WTC11 (cell line): ENCODE data around the gene PDE8A. TPM values are rescaled to one million over a fixed set of nuclear protein-coding genes. Genes with fewer than 3 reads are reported as not detected.

Source experiments
- ATAC-seq: fragments of 200-7000 bp; cut with Tn5 transposase; 2 replicates; pipeline ENCODE4 v1.10.0; 2021; ENCODE audit warnings: mild to moderate bottlenecking, moderate library complexity
- CTCF ChIA-PET: fragments of 300-600 bp; sonication (Branson Sonifier 250); formaldehyde crosslinking; loops from one replicate; lab custom pipeline; 2021; ENCODE audit warnings: antibody characterized with exemption; lab: Charles Lee
- POLR2A ChIA-PET: fragments of 350-600 bp; sonication (Branson Sonifier 250); formaldehyde crosslinking; loops from one replicate; lab custom pipeline; 2021; ENCODE audit warnings: antibody characterized with exemption; lab: Charles Lee
- DNase-seq: peaks from one replicate; pipeline ENCODE4 v3.0.0; 2021; ENCODE audit warnings: low spot score
- H3K27ac Mint-ChIP-seq: 2 replicates; pipeline ENCODE4 v1.8.0; 2021; ENCODE audit warnings: mixed read lengths
- H3K27me3 Mint-ChIP-seq: 2 replicates; pipeline ENCODE4 v1.8.0; 2021; ENCODE audit warnings: low read depth, mild to moderate bottlenecking, moderate library complexity, mixed read lengths
- H3K36me3 Mint-ChIP-seq: 2 replicates; pipeline ENCODE4 v1.8.0; 2021; ENCODE audit warnings: mixed read lengths
- H3K4me1 Mint-ChIP-seq: 2 replicates; pipeline ENCODE4 v1.8.0; 2022; ENCODE audit warnings: mixed read lengths
- H3K4me3 Mint-ChIP-seq: 2 replicates; pipeline ENCODE4 v1.8.0; 2021; ENCODE audit warnings: mild to moderate bottlenecking, moderate library complexity, mixed read lengths
- H3K9me3 Mint-ChIP-seq: 2 replicates; pipeline ENCODE4 v1.8.0; 2021; ENCODE audit warnings: mixed read lengths
- ATF6 ChIP-seq: sonication (generic); formaldehyde crosslinking; IDR thresholded peaks from 2 replicates; pipeline ENCODE4 v1.8.1; 2023; ENCODE audit warnings: mild to moderate bottlenecking, missing genetic modification reagents
- CBFB ChIP-seq: sonication (generic); formaldehyde crosslinking; IDR thresholded peaks from 2 replicates; pipeline ENCODE4 v1.8.1; 2022; ENCODE audit warnings: mild to moderate bottlenecking, low read depth, missing genetic modification reagents
- CREB1 ChIP-seq: sonication (generic); formaldehyde crosslinking; IDR thresholded peaks from 2 replicates; pipeline ENCODE4 v1.8.0; 2023; ENCODE audit warnings: mild to moderate bottlenecking, missing genetic modification reagents
- ESRRA ChIP-seq: sonication (generic); formaldehyde crosslinking; IDR thresholded peaks from 2 replicates; pipeline ENCODE4 v1.8.1; 2022; ENCODE audit warnings: mild to moderate bottlenecking, missing genetic modification reagents, borderline replicate concordance
- IRF2 ChIP-seq: sonication (generic); formaldehyde crosslinking; IDR thresholded peaks from 2 replicates; pipeline ENCODE4 v1.8.0; 2022; ENCODE audit warnings: low read depth, missing genetic modification reagents, borderline replicate concordance
- JAZF1 ChIP-seq: fragments of 250-450 bp; sonication (Bioruptor Pico); IDR thresholded peaks from 2 replicates; pipeline ENCODE4 v1.9.0; 2021; ENCODE audit warnings: moderate library complexity, mild to moderate bottlenecking, inconsistent platforms
- JUN ChIP-seq: sonication (generic); formaldehyde crosslinking; IDR thresholded peaks from 2 replicates; pipeline ENCODE4 v1.8.0; 2023; ENCODE audit warnings: mild to moderate bottlenecking, missing genetic modification reagents
- MAX ChIP-seq: sonication (generic); formaldehyde crosslinking; IDR thresholded peaks from 2 replicates; pipeline ENCODE4 v1.8.0; 2022; ENCODE audit warnings: mild to moderate bottlenecking, missing genetic modification reagents
- NR1H2 ChIP-seq: sonication (generic); formaldehyde crosslinking; IDR thresholded peaks from 2 replicates; pipeline ENCODE4 v1.9.0; 2021; ENCODE audit warnings: mild to moderate bottlenecking, moderate library complexity, missing genetic modification reagents
- OVOL2 ChIP-seq: fragments of 250-450 bp; sonication (Bioruptor Pico); IDR thresholded peaks from 2 replicates; pipeline ENCODE4 v1.9.0; 2021; ENCODE audit warnings: mild to moderate bottlenecking, borderline replicate concordance
- PRDM15 ChIP-seq: sonication (generic); formaldehyde crosslinking; IDR thresholded peaks from 2 replicates; pipeline ENCODE4 v1.8.0; 2022; ENCODE audit warnings: missing genetic modification reagents
- PRRX2 ChIP-seq: fragments of 250-450 bp; sonication (Bioruptor Pico); IDR thresholded peaks from 2 replicates; pipeline ENCODE4 v1.8.0; 2021; ENCODE audit warnings: mild to moderate bottlenecking
- ZNF121 ChIP-seq: sonication (generic); formaldehyde crosslinking; IDR thresholded peaks from 2 replicates; pipeline ENCODE4 v1.8.0; 2023; ENCODE audit warnings: missing genetic modification reagents
- ZNF219 ChIP-seq: sonication (generic); formaldehyde crosslinking; IDR thresholded peaks from 2 replicates; pipeline ENCODE4 v1.8.0; 2023; ENCODE audit warnings: missing genetic modification reagents, mild to moderate bottlenecking, borderline replicate concordance
- ZNF281 ChIP-seq: sonication (generic); formaldehyde crosslinking; IDR thresholded peaks from 2 replicates; pipeline ENCODE4 v1.8.0; 2023; ENCODE audit warnings: mild to moderate bottlenecking, missing genetic modification reagents
- total RNA-seq: library from RNA; stranded (reverse); gene quantifications from 3 replicates; pipeline ENCODE4 v1.2.3, GENCODE V29; 2021
- TF ChIP-seq, protein P1 (sequence below): sonication (generic); formaldehyde crosslinking; IDR thresholded peaks from 2 replicates; pipeline ENCODE4 v1.8.0; 2022; ENCODE audit warnings: mild to moderate bottlenecking, missing genetic modification reagents
- TF ChIP-seq, protein P2 (sequence below): fragments of 200-600 bp; IDR thresholded peaks from 2 replicates; pipeline ENCODE4 v1.8.0; 2022; ENCODE audit warnings: antibody characterized with exemption
- TF ChIP-seq, protein P3 (sequence below): sonication (generic); formaldehyde crosslinking; conservative IDR thresholded peaks from 2 replicates; pipeline ENCODE4 v1.8.1; 2023; ENCODE audit warnings: mild to moderate bottlenecking, low read depth, missing genetic modification reagents, moderate library complexity

Gene PDE8A
- total RNA-seq, 1 experiment from 2014 or later, result 13.9 TPM

GRCh38 chr15:84956199-84956598 is 25.5 kb upstream of the PDE8A start:
- TF ChIP-seq NR1H2 (CRISPR knock-in tag) (no peak), MAX (CRISPR knock-in tag) (no peak), OVOL2 (CRISPR knock-in tag) (no peak), ESRRA (CRISPR knock-in tag) (no peak), IRF2 (CRISPR knock-in tag) (no peak), ZNF281 (CRISPR knock-in tag) (no peak), JUN (no peak), JAZF1 (CRISPR knock-in tag) (no peak), CREB1 (CRISPR knock-in tag) (no peak), CBFB (CRISPR knock-in tag) (no peak)
- TF ChIP-seq, protein P1, sequence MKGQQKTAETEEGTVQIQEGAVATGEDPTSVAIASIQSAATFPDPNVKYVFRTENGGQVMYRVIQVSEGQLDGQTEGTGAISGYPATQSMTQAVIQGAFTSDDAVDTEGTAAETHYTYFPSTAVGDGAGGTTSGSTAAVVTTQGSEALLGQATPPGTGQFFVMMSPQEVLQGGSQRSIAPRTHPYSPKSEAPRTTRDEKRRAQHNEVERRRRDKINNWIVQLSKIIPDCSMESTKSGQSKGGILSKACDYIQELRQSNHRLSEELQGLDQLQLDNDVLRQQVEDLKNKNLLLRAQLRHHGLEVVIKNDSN, result no peak
- TF ChIP-seq, protein P2, sequence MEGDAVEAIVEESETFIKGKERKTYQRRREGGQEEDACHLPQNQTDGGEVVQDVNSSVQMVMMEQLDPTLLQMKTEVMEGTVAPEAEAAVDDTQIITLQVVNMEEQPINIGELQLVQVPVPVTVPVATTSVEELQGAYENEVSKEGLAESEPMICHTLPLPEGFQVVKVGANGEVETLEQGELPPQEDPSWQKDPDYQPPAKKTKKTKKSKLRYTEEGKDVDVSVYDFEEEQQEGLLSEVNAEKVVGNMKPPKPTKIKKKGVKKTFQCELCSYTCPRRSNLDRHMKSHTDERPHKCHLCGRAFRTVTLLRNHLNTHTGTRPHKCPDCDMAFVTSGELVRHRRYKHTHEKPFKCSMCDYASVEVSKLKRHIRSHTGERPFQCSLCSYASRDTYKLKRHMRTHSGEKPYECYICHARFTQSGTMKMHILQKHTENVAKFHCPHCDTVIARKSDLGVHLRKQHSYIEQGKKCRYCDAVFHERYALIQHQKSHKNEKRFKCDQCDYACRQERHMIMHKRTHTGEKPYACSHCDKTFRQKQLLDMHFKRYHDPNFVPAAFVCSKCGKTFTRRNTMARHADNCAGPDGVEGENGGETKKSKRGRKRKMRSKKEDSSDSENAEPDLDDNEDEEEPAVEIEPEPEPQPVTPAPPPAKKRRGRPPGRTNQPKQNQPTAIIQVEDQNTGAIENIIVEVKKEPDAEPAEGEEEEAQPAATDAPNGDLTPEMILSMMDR, result no peak
- TF ChIP-seq, protein P3, sequence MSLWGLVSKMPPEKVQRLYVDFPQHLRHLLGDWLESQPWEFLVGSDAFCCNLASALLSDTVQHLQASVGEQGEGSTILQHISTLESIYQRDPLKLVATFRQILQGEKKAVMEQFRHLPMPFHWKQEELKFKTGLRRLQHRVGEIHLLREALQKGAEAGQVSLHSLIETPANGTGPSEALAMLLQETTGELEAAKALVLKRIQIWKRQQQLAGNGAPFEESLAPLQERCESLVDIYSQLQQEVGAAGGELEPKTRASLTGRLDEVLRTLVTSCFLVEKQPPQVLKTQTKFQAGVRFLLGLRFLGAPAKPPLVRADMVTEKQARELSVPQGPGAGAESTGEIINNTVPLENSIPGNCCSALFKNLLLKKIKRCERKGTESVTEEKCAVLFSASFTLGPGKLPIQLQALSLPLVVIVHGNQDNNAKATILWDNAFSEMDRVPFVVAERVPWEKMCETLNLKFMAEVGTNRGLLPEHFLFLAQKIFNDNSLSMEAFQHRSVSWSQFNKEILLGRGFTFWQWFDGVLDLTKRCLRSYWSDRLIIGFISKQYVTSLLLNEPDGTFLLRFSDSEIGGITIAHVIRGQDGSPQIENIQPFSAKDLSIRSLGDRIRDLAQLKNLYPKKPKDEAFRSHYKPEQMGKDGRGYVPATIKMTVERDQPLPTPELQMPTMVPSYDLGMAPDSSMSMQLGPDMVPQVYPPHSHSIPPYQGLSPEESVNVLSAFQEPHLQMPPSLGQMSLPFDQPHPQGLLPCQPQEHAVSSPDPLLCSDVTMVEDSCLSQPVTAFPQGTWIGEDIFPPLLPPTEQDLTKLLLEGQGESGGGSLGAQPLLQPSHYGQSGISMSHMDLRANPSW, result no peak
- ChIA-PET POLR2A (no interaction called here), CTCF (interaction anchor here (1.4 to 2.1 kb wide), 2 partner anchors 25 to 88 kb away, joined by 4 to 13 read pairs; partner anchors contain the start of gene PDE8A)
- Mint-ChIP-seq H3K9me3 (peaks cover 5% of the 10 kb centered on the region; the same call in 1 of the 2 replicates), H3K4me3 (no peak overlapping the region), H3K27me3 (no peaks in the 10 kb centered on the region), H3K27ac (no peak overlapping the region), H3K4me1 (peaks cover 31% of the 10 kb centered on the region), H3K36me3 (no peaks in the 10 kb centered on the region)
- ATAC-seq (no peak), DNase-seq (no peak)

- Mint-ChIP-seq H3K4me1 (peaks cover 37% of the 10 kb centered on the region), H3K9me3 (peaks cover 23% of the 10 kb centered on the region), H3K36me3 (peaks cover 5% of the 10 kb centered on the region), H3K4me3 (no peak overlapping the region), H3K27me3 (no peaks in the 10 kb centered on the region), H3K27ac (peak overlapping the region; percentile 82)
- DNase-seq, result peak; percentile 38
- CTCF ChIA-PET, result interaction anchor here (1.0 to 1.4 kb wide), 2 partner anchors 32 to 84 kb away, joined by 3 to 5 read pairs; no protein-coding TSS in a partner anchor
- TF ChIP-seq PRRX2 (CRISPR knock-in tag) (0 out of 2 replicates have a peak, but pooled peaks have one; percentile 14), CREB1 (CRISPR knock-in tag) (no peak), ZNF121 (CRISPR knock-in tag) (peak; percentile 81; the same call in 1 of the 2 replicates), PRDM15 (CRISPR knock-in tag) (peak; percentile 60; the same call in 1 of the 2 replicates), ATF6 (CRISPR knock-in tag) (no peak), ZNF219 (no peak)
- TF ChIP-seq, protein P1, result no peak
- ATAC-seq, result peak; percentile 80
- POLR2A ChIA-PET, result no interaction called here
These were observed 21.1 kb upstream of the PDE8A start for GRCh38 chr15:84960391-84961113.
